ENCODE results near the gene MSH3. TPM values are rescaled to one million over a fixed set of nuclear protein-coding genes. Genes with fewer than 3 reads are reported as not detected.

The MSH3 gene
- total and polyA plus RNA-seq, 2 of the 8 experiments (the other 6 are each of a cell fraction or from before 2014, with no cell fraction given), result 3.6 to 22.6 TPM

GRCh38 chr5:80688648-80689420 lies 34.4 kb downstream of the MSH3 start (continued):
- TF ChIP-seq CHD7 (IDR thresholded peaks at IDR 0.05; ENCODE audit: insufficient replicate concordance, low read length) (no peak), SUZ12 (IDR thresholded peaks at IDR 0.05; ENCODE audit: low read length) (no peak), CREB1 (IDR thresholded peaks at IDR 0.05) (no peak), CTCF (IDR thresholded peaks at IDR 0.05; ENCODE audit: control extremely low read depth in 1 of 3, insufficient read depth in 1 of 3, low read depth in 1 of 3, low read length in 3 of 3) (no peak), ATF3 (IDR thresholded peaks at IDR 0.05; ENCODE audit: insufficient read depth, low read depth, low read length) (no peak), KDM5A (IDR thresholded peaks at IDR 0.05; ENCODE audit: low read length) (no peak), FOSL1 (IDR thresholded peaks at IDR 0.05; ENCODE audit: insufficient read depth, low read depth, low read length) (no peak)

Measured in H1 (cell line).